HCT116 (cell line): ENCODE measurements around the gene CALM1. TPM values are rescaled to one million over a fixed set of nuclear protein-coding genes. Genes with fewer than 3 reads are reported as not detected.
A peak's percentile ranks its signal among the peaks of the same experiment; 100 is the strongest.

ENCODE experiments used
- ATAC-seq: fragments of 200-7000 bp; cut with Tn5 transposase; 2 replicates; pipeline ENCODE4 v1.9.1; 2020; ENCODE audit warnings: mild to moderate bottlenecking, moderate library complexity
- BruUV-seq: library from RNA; stranded (reverse); fragments of 400-500 nt; replicated peaks from 2 replicates; lab custom pipeline; 2021; lab: Mats Ljungman, UMichigan
- CTCF ChIA-PET: fragments of 300-600 bp; sonication (Branson Sonifier 250); formaldehyde crosslinking; loops from one replicate; lab custom pipeline; 2021; ENCODE audit warnings: antibody characterized with exemption; lab: Charles Lee
- POLR2A ChIA-PET: fragments of 300-600, 350-600 bp; sonication (Branson Sonifier 250); formaldehyde crosslinking; loops from one replicate; lab custom pipeline; 2021; ENCODE audit warnings: antibody characterized with exemption; lab: Charles Lee
- RAD21 ChIA-PET, 2 experiments: fragments of 300-600 bp; sonication (Branson Sonifier 250); formaldehyde crosslinking; loops; one replicate each; lab custom pipeline; 2023; ENCODE audit warnings: low total read pairs in 2 of 2; ENCODE audit not compliant: uncharacterized antibody in 2 of 2, unreplicated experiment in 2 of 2, low non-redundant PET in 1 of 2; lab: Charles Lee
- DNase-seq: peaks from one replicate; pipeline ENCODE4 v3.0.0-alpha.2; 2010; ENCODE audit warnings: low read depth, low spot score
- H2AFZ ChIP-seq: fragments of 200-600 bp; shearing (Covaris generic), sonication (generic); 2 replicates; pipeline ENCODE4 v1.6.1; 2017; ENCODE audit warnings: low read depth, mixed run types, mixed read lengths, antibody characterized with exemption, low read length; ENCODE audit not compliant: poor library complexity, severe bottlenecking
- H3K27ac ChIP-seq: 2 replicates; pipeline ENCODE4 v1.5.1; 2012; ENCODE audit warnings: low read depth, low read length
- H3K27me3 ChIP-seq: fragments of 200-600 bp; sonication (generic); 2 replicates; pipeline ENCODE4 v1.6.1; 2016; ENCODE audit warnings: mixed run types, low read length, mixed read lengths; ENCODE audit not compliant: insufficient read depth
- H3K36me3 ChIP-seq, 2 experiments: fragments of 200-500 bp in 1 of 2; fragments of 200-600 bp in 1 of 2; sonication (Bioruptor generic) in 1 of 2; sonication (generic) in 1 of 2; 2 replicates each; pipeline versions ENCODE4 v1.5.1 to v1.6.1; 2014 to 2016; ENCODE audit warnings: low read length in 2 of 2, inconsistent platforms in 1 of 2, mixed read lengths in 1 of 2, mixed run types in 1 of 2; ENCODE audit not compliant: insufficient read depth in 2 of 2, control insufficient read depth in 1 of 2
- H3K4me1 ChIP-seq, 2 experiments: fragments of 200-600 bp in 1 of 2; sonication (generic) in 1 of 2; 2 replicates each; pipeline versions ENCODE4 v1.5.1 to v1.6.1; 2012 to 2017; ENCODE audit warnings: low read length in 2 of 2, inconsistent platforms in 1 of 2, mild to moderate bottlenecking in 1 of 2, mixed read lengths in 1 of 2, mixed run types in 1 of 2, moderate library complexity in 1 of 2; ENCODE audit not compliant: insufficient read depth in 2 of 2, control insufficient read depth in 1 of 2
- H3K4me2 ChIP-seq: fragments of 200-600 bp; sonication (generic); 2 replicates; pipeline ENCODE4 v1.6.1; 2017; ENCODE audit warnings: mixed run types, low read length, mixed read lengths
- H3K4me3 ChIP-seq, 2 experiments: fragments of 200-600 bp in 1 of 2; sonication (generic) in 1 of 2; replicated peaks in 1 of 2; 2 replicates each; pipeline ENCODE4 v1.5.1; 2011 to 2016; ENCODE audit warnings: low read length in 2 of 2, control low read depth in 1 of 2, low read depth in 1 of 2, mild to moderate bottlenecking in 1 of 2, mixed read lengths in 1 of 2, mixed run types in 1 of 2
- H3K79me2 ChIP-seq: fragments of 200-600 bp; sonication (generic); 2 replicates; pipeline ENCODE4 v1.6.1; 2017; ENCODE audit warnings: mild to moderate bottlenecking, mixed run types, low read length, moderate library complexity, mixed read lengths; ENCODE audit not compliant: insufficient read depth
- H3K9ac ChIP-seq: fragments of 200-600 bp; sonication (generic); 2 replicates; pipeline ENCODE4 v1.6.1; 2016; ENCODE audit warnings: low read length, mixed read lengths
- H3K9me2 ChIP-seq: fragments of 200-600 bp; sonication (generic), shearing (Covaris generic); 2 replicates; pipeline ENCODE4 v1.6.1; 2017; ENCODE audit warnings: mixed run types, mild to moderate bottlenecking, moderate library complexity; ENCODE audit not compliant: insufficient read depth
- H3K9me3 ChIP-seq, 2 experiments: fragments of 200-500 bp in 1 of 2; fragments of 200-600 bp in 1 of 2; sonication (Bioruptor generic) in 1 of 2; sonication (generic) in 1 of 2; 2 replicates each; pipeline ENCODE4 v1.6.1; 2014 to 2017; ENCODE audit warnings: low read length in 2 of 2, mixed read lengths in 2 of 2, inconsistent platforms in 1 of 2, low read depth in 1 of 2, mild to moderate bottlenecking in 1 of 2, mixed run types in 1 of 2, moderate library complexity in 1 of 2; ENCODE audit not compliant: control insufficient read depth in 1 of 2, insufficient read depth in 1 of 2
- H4K20me1 ChIP-seq: fragments of 200-600 bp; sonication (generic), shearing (Covaris generic); 2 replicates; pipeline ENCODE4 v1.6.1; 2017; ENCODE audit warnings: mixed run types, mild to moderate bottlenecking, moderate library complexity; ENCODE audit not compliant: insufficient read depth
- CEBPB ChIP-seq: IDR thresholded peaks from 2 replicates; pipeline ENCODE4 v1.6.1; 2012; ENCODE audit warnings: low read depth
- ELF1 ChIP-seq: IDR thresholded peaks from 2 replicates; pipeline ENCODE4 v1.6.1; 2012; ENCODE audit warnings: low read depth, borderline replicate concordance
- JUND ChIP-seq: IDR thresholded peaks from 2 replicates; pipeline ENCODE4 v1.6.1; 2012
- MAX ChIP-seq: IDR thresholded peaks from 2 replicates; pipeline ENCODE4 v1.6.1; 2012
- POLR2A ChIP-seq: IDR thresholded peaks from 2 replicates; pipeline ENCODE4 v1.7.0; 2011; ENCODE audit warnings: borderline replicate concordance; ENCODE audit not compliant: insufficient read depth, insufficient read length; ENCODE audit errors: extremely low read depth
- POLR2AphosphoS5 ChIP-seq: IDR thresholded peaks from 2 replicates; pipeline ENCODE4 v1.6.1; 2011; ENCODE audit warnings: mild to moderate bottlenecking, low read depth, low read length, moderate library complexity
- RAD21 ChIP-seq: IDR thresholded peaks from 2 replicates; pipeline ENCODE4 v1.6.1; 2012; ENCODE audit warnings: low read depth, mild to moderate bottlenecking
- SIN3A ChIP-seq: IDR thresholded peaks from 2 replicates; pipeline ENCODE4 v1.6.1; 2012; ENCODE audit warnings: low read depth
- TCF7L2 ChIP-seq: IDR thresholded peaks from 2 replicates; pipeline ENCODE4 v1.7.0; 2011; ENCODE audit warnings: borderline replicate concordance, inconsistent platforms; ENCODE audit not compliant: insufficient read depth, insufficient read length; ENCODE audit errors: extremely low read depth
- intact Hi-C: fragments of 100-400 bp; cut with micrococcal nuclease; formaldehyde crosslinking; loops from 2 replicates; pipeline ENCODE4 v1.10.0; 2022
- total RNA-seq: library from RNA; stranded (reverse); gene quantifications from one replicate; pipeline ENCODE4 v1.2.1, GENCODE V29; 2021; ENCODE audit not compliant: unreplicated experiment

CALM1 gene
- total RNA-seq, 1 experiment from 2014 or later, result 261 TPM

- peaks cover 11 to 20% of the 10 kb centered on the region in 2 experiments for H3K4me1 ChIP-seq
- peak; percentile 39 for ATAC-seq
- POLR2A ChIA-PET, result interaction anchor here (1.0 to 1.6 kb wide), 3 partner anchors 9 to 15 kb away, joined by 3 to 6 read pairs (median 3); no protein-coding TSS in a partner anchor
- H2AFZ ChIP-seq, result peak overlapping the region; percentile 92
- CTCF ChIA-PET, result interaction anchor here (1.3 kb wide), 1 partner anchor 17 kb away, joined by 5 read pairs; no protein-coding TSS in a partner anchor
- no peaks in the 10 kb centered on the region for H4K20me1 ChIP-seq
- no peaks in the 10 kb centered on the region for H3K9me2 ChIP-seq
- no peaks in the 10 kb centered on the region for H3K79me2 ChIP-seq
- peak; percentile 42 for DNase-seq
- H3K4me2 ChIP-seq, result peak overlapping the region; percentile 83
- H3K27me3 ChIP-seq, result no peaks in the 10 kb centered on the region
- BruUV-seq, result TSS peak; percentile 87
- intact Hi-C loops, result loop anchor here (1.0 to 2.0 kb wide), 2 partner anchors 15 to 52 kb away; partner anchors contain the start of genes CALM1 and NRDE2
- peak overlapping the region; percentile 70 for H3K27ac ChIP-seq
- H3K36me3 ChIP-seq, result no peaks in the 10 kb centered on the region
- peak overlapping the region; percentile 81 to 86 for H3K4me3 ChIP-seq
- H3K9ac ChIP-seq, result peak overlapping the region; percentile 96
- RAD21 ChIA-PET, result no interaction called here
- H3K9me3 ChIP-seq, result no peaks in the 10 kb centered on the region
- TF ChIP-seq TCF7L2 (no peak), ELF1 (no peak), POLR2AphosphoS5 (no peak; the same call in 1 of the 2 replicates), POLR2A (no peak), JUND (no peak), RAD21 (no peak), CEBPB (no peak), MAX (no peak), SIN3A (no peak)
These were observed 14.2 kb upstream of the CALM1 start for GRCh38 chr14:90382491-90383125.
